HG03175 (cell line): ENCODE data around the gene HOXB4.

Source experiments
- ATAC-seq: cut with Tn5 transposase; IDR thresholded peaks from one replicate; pipeline ENCODE4 v1.9.1; 2021; ENCODE audit warnings: mild to moderate bottlenecking, moderate library complexity; ENCODE audit not compliant: unreplicated experiment

The HOXB4 gene

GRCh38 chr17:48590607-48591161 lies 12.5 kb upstream of the HOXB4 start:
- no peak for ATAC-seq

- no peak for ATAC-seq
These were observed 11.9 kb upstream of the HOXB4 start, which contains the start of gene HOXB3 for GRCh38 chr17:48589831-48590606. Gene HOXB3, minus strand, starts transcription at chr17:48590241. Its CDS starts 37,767 bp downstream, at chr17:48552474.

GRCh38 chr17:48589060-48589830 lies 11.1 kb upstream of the HOXB4 start:
- no peak for ATAC-seq

GRCh38 chr17:48588528-48588927 lies 10.4 kb upstream of the HOXB4 start:
- no peak for ATAC-seq

GRCh38 chr17:48588074-48588415 lies 9.9 kb upstream of the HOXB4 start:
- no peak for ATAC-seq

GRCh38 chr17:48587276-48588073 lies 9.3 kb upstream of the HOXB4 start:
- no peak for ATAC-seq

- no peak for ATAC-seq
These were observed 8.5 kb upstream of the HOXB4 start for GRCh38 chr17:48586355-48587258.

- ATAC-seq = no peak
These were observed 6.1 kb upstream of the HOXB4 start for GRCh38 chr17:48584223-48584741.

- ATAC-seq = no peak
These were observed 5.6 kb upstream of the HOXB4 start for GRCh38 chr17:48583708-48584222.

GRCh38 chr17:48582750-48583069 lies 4.6 kb upstream of the HOXB4 start:
- no peak for ATAC-seq

- no peak for ATAC-seq
These were observed 1.8 kb upstream of the HOXB4 start for GRCh38 chr17:48579760-48580554.

- no peak for ATAC-seq
These were observed 1.3 kb upstream of the HOXB4 start for GRCh38 chr17:48579471-48579759.

- peak; percentile 21 for ATAC-seq
These were observed 693 bp upstream of the HOXB4 start for GRCh38 chr17:48578616-48579470.

GRCh38 chr17:48577330-48577945 lies 712 bp downstream of the HOXB4 start:
- ATAC-seq = no peak

- ATAC-seq = no peak
These were observed 1.5 kb downstream of the HOXB4 start for GRCh38 chr17:48576479-48577309.

- ATAC-seq = no peak
These were observed 2.3 kb downstream of the HOXB4 start for GRCh38 chr17:48575673-48576478.
